Transverse colon (tissue), 4 donors: Measurements from ENCODE around the gene SERAC1.

Experiments used
- EP300 ChIP-seq: sonication (generic); formaldehyde crosslinking; IDR thresholded peaks from one replicate; pipeline ENCODE4 v1.6.1; 2017; ENCODE audit warnings: antibody characterized with exemption, low read depth
- POLR2A ChIP-seq: fragments of 450-650 bp; IDR thresholded peaks from one replicate; pipeline ENCODE4 v1.6.1; 2016; ENCODE audit warnings: antibody characterized with exemption, mild to moderate bottlenecking, moderate library complexity
- POLR2AphosphoS5 ChIP-seq, 3 donors: sonication (generic); formaldehyde crosslinking; IDR thresholded peaks; one replicate each; pipeline ENCODE4 v1.6.1; 2016; ENCODE audit warnings: antibody characterized with exemption in 3 of 3
- TF ChIP-seq, protein P1 (sequence below), 5 experiments: fragments of 200-600 bp in 3 of 5; fragments of 450-650 bp in 2 of 5; sonication (generic) in 3 of 5; IDR thresholded peaks; 1 replicate in 2 of 5; 2 replicates in 3 of 5; pipeline ENCODE4 v1.5.1; 2016 to 2017; ENCODE audit warnings: antibody characterized with exemption in 5 of 5, inconsistent platforms in 3 of 5, mild to moderate bottlenecking in 2 of 5, moderate library complexity in 1 of 5

DNA sequence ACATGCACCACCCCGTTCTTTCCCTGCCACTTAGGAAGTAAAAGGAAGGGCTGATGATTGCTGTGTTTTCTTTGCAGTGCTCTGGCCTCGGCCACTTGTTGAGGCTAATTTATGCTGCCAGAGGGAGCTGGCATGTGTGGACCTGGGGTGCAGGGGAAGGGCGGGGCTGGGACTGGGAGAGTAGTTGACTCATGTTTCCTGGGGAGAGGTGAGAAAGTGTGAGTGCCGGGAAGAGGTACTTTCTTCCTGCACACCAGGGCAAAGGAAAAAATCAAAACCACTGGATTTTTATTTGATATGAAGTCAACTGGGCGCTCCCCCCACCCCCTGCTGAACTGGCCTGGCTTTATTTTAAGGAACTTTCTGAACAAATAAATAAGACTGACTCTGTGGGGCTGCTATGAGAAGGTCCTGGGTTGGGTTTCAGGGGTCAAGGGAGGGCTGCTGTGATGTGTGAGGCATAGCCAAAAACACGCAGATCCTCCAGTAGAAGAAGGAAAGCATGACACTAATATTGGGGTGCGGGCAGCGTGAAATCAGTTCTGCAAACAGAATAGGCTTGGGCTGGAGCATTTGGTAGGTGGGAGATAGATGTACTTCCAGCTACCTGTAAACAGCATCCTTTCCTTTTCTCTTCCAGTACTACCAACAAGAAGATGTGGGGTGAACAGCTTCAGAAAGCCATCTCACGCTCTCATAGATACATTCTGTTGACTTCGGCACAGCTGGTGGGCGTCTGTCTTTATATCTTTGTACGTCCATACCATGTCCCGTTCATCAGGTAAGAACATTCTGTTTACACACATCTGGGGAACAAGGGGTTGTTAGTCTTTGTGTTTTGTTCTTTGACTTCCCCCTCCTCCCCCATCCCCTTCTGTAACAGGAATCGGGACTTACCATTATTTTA is 98.9 kb downstream of the SERAC1 start:
- TF ChIP-seq, protein P1, sequence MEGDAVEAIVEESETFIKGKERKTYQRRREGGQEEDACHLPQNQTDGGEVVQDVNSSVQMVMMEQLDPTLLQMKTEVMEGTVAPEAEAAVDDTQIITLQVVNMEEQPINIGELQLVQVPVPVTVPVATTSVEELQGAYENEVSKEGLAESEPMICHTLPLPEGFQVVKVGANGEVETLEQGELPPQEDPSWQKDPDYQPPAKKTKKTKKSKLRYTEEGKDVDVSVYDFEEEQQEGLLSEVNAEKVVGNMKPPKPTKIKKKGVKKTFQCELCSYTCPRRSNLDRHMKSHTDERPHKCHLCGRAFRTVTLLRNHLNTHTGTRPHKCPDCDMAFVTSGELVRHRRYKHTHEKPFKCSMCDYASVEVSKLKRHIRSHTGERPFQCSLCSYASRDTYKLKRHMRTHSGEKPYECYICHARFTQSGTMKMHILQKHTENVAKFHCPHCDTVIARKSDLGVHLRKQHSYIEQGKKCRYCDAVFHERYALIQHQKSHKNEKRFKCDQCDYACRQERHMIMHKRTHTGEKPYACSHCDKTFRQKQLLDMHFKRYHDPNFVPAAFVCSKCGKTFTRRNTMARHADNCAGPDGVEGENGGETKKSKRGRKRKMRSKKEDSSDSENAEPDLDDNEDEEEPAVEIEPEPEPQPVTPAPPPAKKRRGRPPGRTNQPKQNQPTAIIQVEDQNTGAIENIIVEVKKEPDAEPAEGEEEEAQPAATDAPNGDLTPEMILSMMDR (IDR thresholded peaks at IDR 0.05): no peak
- no peak for TF ChIP-seq POLR2AphosphoS5 (IDR thresholded peaks at IDR 0.05)
- no peak for TF ChIP-seq POLR2A
- no peak for TF ChIP-seq EP300
